ENCODE data around the gene APOL6.

APOL6 gene

GRCh38 chr22:35638410-35638809, 9.8 kb upstream of the APOL6 start:
- TF ChIP-seq CTCF (IDR thresholded peaks at IDR 0.05; ENCODE audit: low read depth, low read length) = no peak
- H3K4me3 ChIP-seq (ENCODE audit: low read depth, low read length) = no peak overlapping the region

DNA sequence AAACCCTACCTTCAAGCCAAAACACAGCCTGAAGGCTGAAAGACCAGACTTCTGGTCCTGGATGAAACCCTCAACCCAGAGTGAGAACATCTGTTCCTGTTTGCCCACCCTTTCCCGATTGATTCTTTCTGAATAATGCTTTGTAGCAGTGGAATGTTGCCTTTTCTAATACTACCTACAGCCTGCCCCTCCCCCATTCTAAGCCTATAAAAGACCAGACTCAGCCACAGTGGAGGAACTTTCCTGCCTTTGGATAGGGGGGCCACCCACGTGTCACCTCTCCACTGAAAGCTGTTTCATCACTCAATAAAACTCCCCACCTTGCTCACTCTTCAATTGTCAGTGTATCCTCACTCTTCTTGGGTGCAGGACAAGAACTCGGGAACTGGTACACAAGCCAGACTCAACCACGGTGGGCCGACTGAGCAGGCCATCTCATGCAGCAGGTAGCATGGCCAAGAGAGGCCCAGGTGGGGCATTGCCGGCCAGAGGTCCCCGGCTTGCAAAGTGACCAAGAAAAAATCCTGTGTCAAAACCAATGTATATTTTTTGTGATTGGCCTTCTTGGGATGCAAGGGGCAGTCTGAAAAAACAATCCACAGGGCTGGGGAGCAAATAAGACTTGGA, 6.6 kb upstream of the APOL6 start:
- no peak overlapping the region for H3K4me3 ChIP-seq (ENCODE audit: low read depth, low read length)
- TF ChIP-seq CTCF (IDR thresholded peaks at IDR 0.05; ENCODE audit: low read depth, low read length) = no peak

- TF ChIP-seq CTCF (IDR thresholded peaks at IDR 0.05; ENCODE audit: low read depth, low read length) = no peak
- H3K4me3 ChIP-seq (ENCODE audit: low read depth, low read length) = no peak overlapping the region
Observed at GRCh38 chr22:35642305-35642741, 5.9 kb upstream of the APOL6 start.

GRCh38 chr22:35643991-35644390, 4.3 kb upstream of the APOL6 start:
- TF ChIP-seq CTCF (IDR thresholded peaks at IDR 0.05; ENCODE audit: low read depth, low read length) = no peak

GRCh38 chr22:35645646-35646045, 2.6 kb upstream of the APOL6 start:
- no peak for TF ChIP-seq CTCF (IDR thresholded peaks at IDR 0.05; ENCODE audit: low read depth, low read length)

More at GRCh38 chr22:35643991-35644390, 4.3 kb upstream of the APOL6 start:
- H3K4me3 ChIP-seq (ENCODE audit: low read depth, low read length) = no peak overlapping the region

DNA sequence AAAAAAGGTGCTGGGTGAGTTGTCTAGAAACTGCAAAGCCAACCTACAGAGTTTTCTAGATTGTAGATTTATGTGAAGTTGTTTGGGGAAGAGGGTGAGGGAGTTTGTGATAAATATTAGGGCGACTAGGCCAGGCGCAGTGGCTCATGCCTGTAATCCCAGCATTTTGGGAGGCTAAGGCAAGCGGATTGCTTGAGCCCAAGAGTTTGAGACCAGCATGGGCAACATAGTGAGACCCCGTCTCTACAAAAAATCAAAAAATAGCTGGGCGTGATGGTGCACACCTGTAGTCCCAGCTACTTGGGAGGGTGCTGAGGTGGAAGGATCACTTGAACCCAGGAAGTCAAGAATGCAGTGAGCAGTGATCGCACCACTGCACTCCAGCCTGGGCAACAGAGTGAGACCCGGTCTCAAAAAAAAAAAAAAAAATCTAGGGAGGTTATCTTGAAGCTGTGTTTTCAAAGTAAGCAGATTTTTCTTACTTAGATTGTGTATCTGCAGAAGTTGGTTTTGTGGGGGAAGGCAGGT, 844 bp downstream of the APOL6 start:
- H3K4me3 ChIP-seq (ENCODE audit: low read depth, low read length) = peak overlapping the region; percentile 81
- no peak for TF ChIP-seq CTCF (IDR thresholded peaks at IDR 0.05; ENCODE audit: low read depth, low read length)

More at GRCh38 chr22:35645646-35646045, 2.6 kb upstream of the APOL6 start:
- no peak overlapping the region for H3K4me3 ChIP-seq (ENCODE audit: low read depth, low read length)

DNA sequence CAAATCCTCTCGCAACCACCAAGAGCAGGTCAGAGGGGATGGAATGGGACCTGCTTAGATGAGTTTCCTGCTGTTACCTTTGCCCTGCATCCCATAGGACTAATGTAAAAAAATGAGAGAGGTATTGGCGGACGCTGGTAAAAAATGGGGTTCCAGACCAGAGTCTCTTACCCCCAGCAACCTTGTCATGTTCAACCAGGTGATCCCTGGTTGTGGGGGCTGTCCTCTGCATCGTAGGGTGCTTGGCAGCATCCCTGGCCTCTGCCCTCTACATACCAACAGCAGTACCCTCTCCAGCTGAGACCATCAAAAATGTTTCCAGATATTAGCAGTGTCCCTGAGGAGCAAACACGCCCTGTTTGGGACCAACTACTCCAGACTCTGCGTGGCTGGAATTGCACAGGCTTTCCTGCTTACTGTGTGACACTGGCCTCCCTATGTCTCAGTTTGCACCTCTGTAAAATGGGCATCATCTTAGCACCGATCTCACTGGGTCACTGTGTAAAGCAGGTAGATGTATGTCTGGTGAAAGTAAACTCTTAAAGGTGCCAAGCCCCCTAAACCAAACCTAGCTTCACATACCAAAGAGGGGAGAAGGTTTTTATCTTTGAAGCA, 1.5 kb downstream of the APOL6 start:
- peak overlapping the region; percentile 81 for H3K4me3 ChIP-seq (ENCODE audit: low read depth, low read length)
- no peak for TF ChIP-seq CTCF (IDR thresholded peaks at IDR 0.05; ENCODE audit: low read depth, low read length)

All from WI38 (cell line).